ENCODE measurements around the gene ECEL1.

- TF ChIP-seq CTCF (conservative IDR thresholded peaks at IDR 0.05; ENCODE audit: low read depth, low read length) (no peak), POLR2A (IDR thresholded peaks at IDR 0.05; ENCODE audit: low read depth, low read length) (no peak), USF2 (IDR thresholded peaks at IDR 0.05; ENCODE audit: low read depth, low read length) (no peak), CEBPB (IDR thresholded peaks at IDR 0.05; ENCODE audit: low read depth, low read length) (no peak)
These were observed 29.5 kb downstream of the ECEL1 start for GRCh38 chr2:232458051-232458660.
